ENCODE measurements around the gene RABGGTB. TPM values are rescaled to one million over a fixed set of nuclear protein-coding genes. Genes with fewer than 3 reads are reported as not detected.
"Not testable (repeated sequence)": the region's sequence is repeated elsewhere in the genome, so short reads cannot be mapped to it uniquely, and the experiment has no call there.

Gene RABGGTB
- total RNA-seq, 1 experiment from 2014 or later = 272 TPM

- DNase-seq (ENCODE audit: extremely low read depth, low read depth) = no peak
Observed at GRCh38 chr1:75794382-75794781, 8.3 kb downstream of the RABGGTB start.

GRCh38 chr1:75795703-75796193 is 9.7 kb downstream of the RABGGTB start:
- DNase-seq (ENCODE audit: extremely low read depth, low read depth) = no peak

- no peak for DNase-seq (ENCODE audit: extremely low read depth, low read depth)
Observed at GRCh38 chr1:75796376-75797272, 10.6 kb downstream of the RABGGTB start, which contains the start of gene MSH4. Gene MSH4, plus strand, starts transcription at chr1:75796882. Its CDS starts 104 bp downstream, at chr1:75796986.

GRCh38 chr1:75797273-75797588 is 11.2 kb downstream of the RABGGTB start:
- DNase-seq (ENCODE audit: extremely low read depth, low read depth) = no peak

GRCh38 chr1:75797606-75798216 is 11.7 kb downstream of the RABGGTB start:
- DNase-seq (ENCODE audit: extremely low read depth, low read depth) = no peak

GRCh38 chr1:75801480-75801879 is 15.4 kb downstream of the RABGGTB start:
- not testable (repeated sequence) for DNase-seq (ENCODE audit: extremely low read depth, low read depth)

- DNase-seq (ENCODE audit: extremely low read depth, low read depth) = no peak
Observed at GRCh38 chr1:75808921-75809320, 22.9 kb downstream of the RABGGTB start.

GRCh38 chr1:75810113-75810512 is 24.1 kb downstream of the RABGGTB start:
- not testable (repeated sequence) for DNase-seq (ENCODE audit: extremely low read depth, low read depth)

- DNase-seq (ENCODE audit: extremely low read depth, low read depth) = no peak
Observed at GRCh38 chr1:75811211-75811981, 25.3 kb downstream of the RABGGTB start.

GRCh38 chr1:75812065-75812464 is 26.0 kb downstream of the RABGGTB start:
- DNase-seq (ENCODE audit: extremely low read depth, low read depth) = no peak

- not testable (repeated sequence) for DNase-seq (ENCODE audit: extremely low read depth, low read depth)
Observed at GRCh38 chr1:75823596-75823995, 37.5 kb downstream of the RABGGTB start.

GRCh38 chr1:75836528-75837100 is 50.6 kb downstream of the RABGGTB start:
- DNase-seq (ENCODE audit: extremely low read depth, low read depth) = no peak

GRCh38 chr1:75838079-75838478 is 52.0 kb downstream of the RABGGTB start:
- no peak for DNase-seq (ENCODE audit: extremely low read depth, low read depth)

GRCh38 chr1:75841421-75841820 is 55.4 kb downstream of the RABGGTB start:
- no peak for DNase-seq (ENCODE audit: extremely low read depth, low read depth)

Small RNAs within 50 kb of the gene (small RNA-seq; reads per million reads assigned to genes)
- 0 reads per million in 2 experiments for gene SNORD45A
- gene SNORD45B = 0 reads per million in 2 experiments
- 0 reads per million in 2 experiments for gene SNORD45C

Other genes with a start within 250 kb of the RABGGTB start
- gene SLC44A5, start 175.1 kb upstream of the RABGGTB start, total RNA-seq (2014; rRNA removed; shearing (Covaris generic)) = 4.8 and 5.9 TPM in 2 replicates
- 42.9 and 50.0 TPM in 2 replicates for gene ACADM, start 61.5 kb upstream of the RABGGTB start, total RNA-seq (2014; rRNA removed; shearing (Covaris generic))
- 0.10 TPM in 1 of 2 replicates, not detected in the other for gene MSH4, start 10.6 kb downstream of the RABGGTB start, total RNA-seq (2014; rRNA removed; shearing (Covaris generic))
- not detected in 2 replicates for gene ASB17, start 146.1 kb downstream of the RABGGTB start, total RNA-seq (2014; rRNA removed; shearing (Covaris generic))

Measured in NCI-H460 (cell line).